ENCODE data around the gene POLDIP3. TPM values are rescaled to one million over a fixed set of nuclear protein-coding genes. Genes with fewer than 3 reads are reported as not detected.

POLDIP3 gene
- 67.6 TPM for total RNA-seq (2021; ENCODE audit: unreplicated experiment)
- polyA plus RNA-seq (2012), result 60.4 TPM in 2 replicates
- Bru-seq, nascent RNA, result percentile 84 among the genes with signal in this experiment
- percentile 87 among the genes with signal in this experiment for BruChase-seq, experiment 1, labeled RNA remaining after a 6-hour chase
- BruChase-seq, experiment 2, labeled RNA remaining after a 2-hour chase, result percentile 86 among the genes with signal in this experiment
- long read RNA-seq, transcript POLDIP3-203 (8 exons, 3,323 nt), result minor isoform, 8 of 186 reads
- long read RNA-seq, transcript POLDIP3-201 (9 exons, 3,441 nt), result major isoform, 76 of 186 reads
- long read RNA-seq, partial matches to known transcripts, result 25 of 186 reads
- long read RNA-seq, other reads (novel, unspliced or antisense), result 77 of 186 reads

DNA sequence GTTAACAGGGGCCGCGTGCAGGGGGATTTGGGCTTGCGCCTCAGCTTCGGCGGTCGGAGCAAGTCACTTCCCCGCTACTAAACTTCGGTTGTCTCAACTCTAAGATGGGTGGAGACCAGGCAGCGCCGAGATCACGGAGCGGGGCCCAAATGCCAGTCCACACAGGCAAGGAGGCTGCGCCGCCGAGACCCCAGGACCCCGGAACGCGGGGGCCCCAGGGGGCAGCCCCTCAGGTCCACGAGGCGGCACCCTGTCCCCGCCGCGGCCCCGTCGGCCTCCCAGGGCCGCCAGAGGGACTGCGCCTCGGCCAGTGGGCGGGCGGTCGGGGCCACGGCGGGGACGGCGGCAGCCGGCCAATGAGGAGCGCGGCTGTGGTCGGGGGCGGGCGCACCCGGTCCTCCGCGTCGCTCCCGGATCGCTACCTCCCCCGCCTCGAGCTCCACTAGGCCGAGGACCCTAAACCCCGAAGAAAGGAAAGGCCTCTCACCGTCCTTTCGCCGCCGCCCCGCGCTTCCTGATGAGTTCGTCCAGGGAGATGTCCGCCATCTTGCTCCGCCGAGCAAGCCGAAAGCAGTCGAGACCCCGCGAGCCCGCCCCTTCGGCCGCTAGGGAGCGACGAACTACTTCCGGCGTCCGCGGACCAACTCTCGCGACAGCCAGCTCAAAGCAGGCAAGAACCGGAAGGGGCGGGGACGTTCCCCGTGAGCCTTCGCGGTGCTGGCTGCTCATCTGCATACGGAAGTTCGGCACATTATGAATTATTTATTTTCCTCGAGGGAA, at the start of gene POLDIP3:
TSS of gene POLDIP3 (minus strand) at position 572 of the 780 bp plus-strand sequence. CDS start at position 546, 26 bp downstream.
- H3K36me3 ChIP-seq (ENCODE audit: control insufficient read depth in 1 of 2, insufficient read depth in 2 of 2, low read length in 2 of 2), result peaks cover 5 to 20% of the 10 kb centered on the region in 2 experiments; a peak in 1 of 4 replicates
- BruUV-seq (replicated peaks), result no TSS peak
- H2AFZ ChIP-seq (ENCODE audit: low read depth, low read length, poor library complexity, severe bottlenecking), result no peak within 1 kb of the TSS
- H3K79me2 ChIP-seq (ENCODE audit: insufficient read depth, low read length), result peaks cover 49% of the 10 kb centered on the region
- H3K27ac ChIP-seq (ENCODE audit: low read depth, low read length), result peak within 1 kb of the TSS; percentile 89
- no peaks in the 10 kb centered on the region for H3K9me3 ChIP-seq (ENCODE audit: control insufficient read depth in 1 of 2, insufficient read depth in 1 of 2, low read depth in 1 of 2, low read length in 2 of 2)
- intact Hi-C loops (cut with micrococcal nuclease), result no loop called here
- H3K27me3 ChIP-seq (ENCODE audit: insufficient read depth, low read length), result no peaks in the 10 kb centered on the region
- H3K4me1 ChIP-seq (ENCODE audit: control insufficient read depth in 1 of 2, insufficient read depth in 2 of 2, low read length in 2 of 2), result peaks cover 18 to 50% of the 10 kb centered on the region in 2 experiments
- H3K4me2 ChIP-seq (ENCODE audit: low read length), result peak within 1 kb of the TSS; percentile 97
- peaks cover 8% of the 10 kb centered on the region; the same call in 1 of the 2 replicates for H4K20me1 ChIP-seq (ENCODE audit: insufficient read depth)
- peak within 1 kb of the TSS; percentile 98 for H3K4me3 ChIP-seq (replicated peaks in 1 of 2; ENCODE audit: low read depth in 1 of 2, low read length in 2 of 2)
- RAD21 ChIA-PET (ENCODE audit: low non-redundant PET in 1 of 2, low total read pairs in 2 of 2, uncharacterized antibody in 2 of 2, unreplicated experiment in 2 of 2), result interaction anchor here in 1 of 2 experiments (0.5 kb wide), 1 partner anchor 513 kb away, joined by 3 read pairs; no protein-coding TSS in a partner anchor
- peak; percentile 71 for ATAC-seq
- POLR2A ChIA-PET, result interaction anchor here (0.6 to 2.4 kb wide), 31 partner anchors 9 to 668 kb away, joined by 3 to 20 read pairs (median 4); partner anchors contain the start of genes ARFGAP3, CENPM and PACSIN2
- CTCF ChIA-PET, result interaction anchor here (0.6 kb wide), 1 partner anchor 1140 kb away, joined by 3 read pairs; no protein-coding TSS in a partner anchor
- DNase-seq (ENCODE audit: low read depth, low spot score), result peak; percentile 96
- H3K9ac ChIP-seq (ENCODE audit: low read length), result peak within 1 kb of the TSS; percentile 99
- no peaks in the 10 kb centered on the region for H3K9me2 ChIP-seq (ENCODE audit: insufficient read depth)
- TF ChIP-seq ZBTB33 (IDR thresholded peaks at IDR 0.05; ENCODE audit: extremely low read depth, insufficient replicate concordance, low read length) (peak; percentile 95), POLR2AphosphoS5 (IDR thresholded peaks at IDR 0.05; ENCODE audit: low read depth, low read length) (peak; percentile 78), EGR1 (IDR thresholded peaks at IDR 0.05; ENCODE audit: low read depth) (peak; percentile 33), ZNF274 (IDR thresholded peaks at IDR 0.05; ENCODE audit: low read depth, low read length) (no peak), EZH2phosphoT487 (IDR thresholded peaks at IDR 0.05; ENCODE audit: borderline replicate concordance) (no peak), CEBPB (IDR thresholded peaks at IDR 0.05; ENCODE audit: low read depth) (no peak), ELF1 (IDR thresholded peaks at IDR 0.05; ENCODE audit: borderline replicate concordance, low read depth) (no peak; the same call in 1 of the 2 replicates), CBX3 (IDR thresholded peaks at IDR 0.05; ENCODE audit: low read depth) (no peak), MAX (IDR thresholded peaks at IDR 0.05) (no peak), REST (IDR thresholded peaks at IDR 0.05; ENCODE audit: low read depth) (no peak), RAD21 (IDR thresholded peaks at IDR 0.05; ENCODE audit: low read depth) (no peak), POLR2A (IDR thresholded peaks at IDR 0.05; ENCODE audit: borderline replicate concordance, extremely low read depth, insufficient read depth, insufficient read length) (no peak), JUND (IDR thresholded peaks at IDR 0.05) (no peak), SP1 (IDR thresholded peaks at IDR 0.05; ENCODE audit: low read depth) (no peak)
- TF ChIP-seq, protein P1, sequence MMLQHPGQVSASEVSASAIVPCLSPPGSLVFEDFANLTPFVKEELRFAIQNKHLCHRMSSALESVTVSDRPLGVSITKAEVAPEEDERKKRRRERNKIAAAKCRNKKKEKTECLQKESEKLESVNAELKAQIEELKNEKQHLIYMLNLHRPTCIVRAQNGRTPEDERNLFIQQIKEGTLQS (IDR thresholded peaks at IDR 0.05), result no peak
- TF ChIP-seq, protein P2, sequence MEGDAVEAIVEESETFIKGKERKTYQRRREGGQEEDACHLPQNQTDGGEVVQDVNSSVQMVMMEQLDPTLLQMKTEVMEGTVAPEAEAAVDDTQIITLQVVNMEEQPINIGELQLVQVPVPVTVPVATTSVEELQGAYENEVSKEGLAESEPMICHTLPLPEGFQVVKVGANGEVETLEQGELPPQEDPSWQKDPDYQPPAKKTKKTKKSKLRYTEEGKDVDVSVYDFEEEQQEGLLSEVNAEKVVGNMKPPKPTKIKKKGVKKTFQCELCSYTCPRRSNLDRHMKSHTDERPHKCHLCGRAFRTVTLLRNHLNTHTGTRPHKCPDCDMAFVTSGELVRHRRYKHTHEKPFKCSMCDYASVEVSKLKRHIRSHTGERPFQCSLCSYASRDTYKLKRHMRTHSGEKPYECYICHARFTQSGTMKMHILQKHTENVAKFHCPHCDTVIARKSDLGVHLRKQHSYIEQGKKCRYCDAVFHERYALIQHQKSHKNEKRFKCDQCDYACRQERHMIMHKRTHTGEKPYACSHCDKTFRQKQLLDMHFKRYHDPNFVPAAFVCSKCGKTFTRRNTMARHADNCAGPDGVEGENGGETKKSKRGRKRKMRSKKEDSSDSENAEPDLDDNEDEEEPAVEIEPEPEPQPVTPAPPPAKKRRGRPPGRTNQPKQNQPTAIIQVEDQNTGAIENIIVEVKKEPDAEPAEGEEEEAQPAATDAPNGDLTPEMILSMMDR (IDR thresholded peaks at IDR 0.05 in 2 of 3, conservative IDR thresholded peaks at IDR 0.05 in 1 of 3; ENCODE audit: borderline replicate concordance in 1 of 3, insufficient read depth in 1 of 3, low read depth in 2 of 3, low read length in 2 of 3), result peak in 1 of 3 experiments; percentile 26; a peak in 2 of 6 replicates
